Omental fat pad (tissue), 4 donors: ENCODE results near the gene FAM81B. TPM values are rescaled to one million over a fixed set of nuclear protein-coding genes. Genes with fewer than 3 reads are reported as not detected.

Experiments
- ATAC-seq: fragments of 150-250 bp; one replicate; pipeline ENCODE4 v1.9.1; 2016; ENCODE audit warnings: mild to moderate bottlenecking, moderate library complexity; ENCODE audit not compliant: low FRiP score
- DNase-seq: peaks from one replicate; pipeline ENCODE4 v3.0.0-alpha.2; 2019; ENCODE audit warnings: low spot score
- total RNA-seq, 4 donors: library from RNA; depleted of rRNA; stranded (reverse); fragments of >200 nt; gene quantifications; one replicate each; pipeline ENCODE4 v1.1.0, GENCODE V29; 2016
- TF ChIP-seq, protein P1 (sequence below), 3 donors: fragments of 450-650 bp; IDR thresholded peaks; one replicate each; pipeline ENCODE4 v1.5.1; 2016 to 2017; ENCODE audit warnings: antibody characterized with exemption in 3 of 3, mild to moderate bottlenecking in 3 of 3, moderate library complexity in 2 of 3

FAM81B gene
- total RNA-seq, 4 donors from 2014 or later, result 8.8 TPM; not detected in 3

GRCh38 chr5:95365302-95366095 lies 25.7 kb upstream of the FAM81B start:
- TF ChIP-seq, protein P1, sequence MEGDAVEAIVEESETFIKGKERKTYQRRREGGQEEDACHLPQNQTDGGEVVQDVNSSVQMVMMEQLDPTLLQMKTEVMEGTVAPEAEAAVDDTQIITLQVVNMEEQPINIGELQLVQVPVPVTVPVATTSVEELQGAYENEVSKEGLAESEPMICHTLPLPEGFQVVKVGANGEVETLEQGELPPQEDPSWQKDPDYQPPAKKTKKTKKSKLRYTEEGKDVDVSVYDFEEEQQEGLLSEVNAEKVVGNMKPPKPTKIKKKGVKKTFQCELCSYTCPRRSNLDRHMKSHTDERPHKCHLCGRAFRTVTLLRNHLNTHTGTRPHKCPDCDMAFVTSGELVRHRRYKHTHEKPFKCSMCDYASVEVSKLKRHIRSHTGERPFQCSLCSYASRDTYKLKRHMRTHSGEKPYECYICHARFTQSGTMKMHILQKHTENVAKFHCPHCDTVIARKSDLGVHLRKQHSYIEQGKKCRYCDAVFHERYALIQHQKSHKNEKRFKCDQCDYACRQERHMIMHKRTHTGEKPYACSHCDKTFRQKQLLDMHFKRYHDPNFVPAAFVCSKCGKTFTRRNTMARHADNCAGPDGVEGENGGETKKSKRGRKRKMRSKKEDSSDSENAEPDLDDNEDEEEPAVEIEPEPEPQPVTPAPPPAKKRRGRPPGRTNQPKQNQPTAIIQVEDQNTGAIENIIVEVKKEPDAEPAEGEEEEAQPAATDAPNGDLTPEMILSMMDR (IDR thresholded peaks at IDR 0.05), result no peak
- DNase-seq (no peak), ATAC-seq (no peak)

DNA sequence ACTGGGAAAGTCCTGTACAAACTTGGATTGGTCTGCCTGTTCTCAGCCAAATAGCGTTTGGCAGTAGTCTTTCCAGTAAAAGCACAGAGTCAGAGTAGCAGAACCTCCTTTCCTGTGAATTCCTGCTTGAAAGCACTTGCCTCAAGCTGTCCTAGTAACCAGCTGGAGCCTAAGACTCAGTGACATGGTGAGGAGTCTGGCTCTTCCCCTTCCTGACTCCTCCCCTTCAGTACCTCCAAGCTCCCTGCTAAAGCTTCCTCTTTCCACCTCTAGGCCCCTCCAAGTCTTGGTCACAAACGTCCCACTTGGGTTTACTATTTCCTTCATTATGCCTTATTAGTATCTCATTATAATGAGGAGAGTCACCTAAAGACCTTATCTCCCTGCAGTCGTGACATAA lies 21.4 kb upstream of the FAM81B start:
- TF ChIP-seq, protein P1 (IDR thresholded peaks at IDR 0.05), result no peak
- ATAC-seq, result no peak
- DNase-seq, result no peak

- no peak for DNase-seq
Observed at GRCh38 chr5:95374061-95374460, 17.1 kb upstream of the FAM81B start.

GRCh38 chr5:95375591-95375990 lies 15.6 kb upstream of the FAM81B start:
- ATAC-seq (no peak), DNase-seq (no peak)
- TF ChIP-seq, protein P1 (IDR thresholded peaks at IDR 0.05), result no peak

More at GRCh38 chr5:95374061-95374460, 17.1 kb upstream of the FAM81B start:
- TF ChIP-seq, protein P1 (IDR thresholded peaks at IDR 0.05), result no peak
- no peak for ATAC-seq

DNA sequence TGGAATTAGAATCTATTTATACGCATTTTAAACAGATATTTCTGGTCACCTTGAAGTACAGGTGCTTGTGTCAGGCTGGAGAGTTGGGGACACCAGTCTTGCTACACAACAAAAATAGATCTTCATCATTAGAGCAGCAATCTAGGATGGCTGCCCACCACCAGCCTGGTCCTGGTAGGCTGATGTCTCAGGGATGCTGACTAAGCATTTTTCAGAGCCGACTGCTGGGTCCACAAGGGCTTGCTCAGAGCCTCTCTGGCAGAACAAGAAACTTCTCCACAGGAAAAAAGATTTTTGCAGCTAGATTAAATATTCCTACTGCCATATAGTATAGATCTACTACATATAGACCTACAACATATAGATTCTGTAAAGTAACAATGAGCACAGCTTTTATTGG lies 12.0 kb upstream of the FAM81B start:
- no peak for ATAC-seq
- TF ChIP-seq, protein P1 (IDR thresholded peaks at IDR 0.05), result no peak
- DNase-seq, result no peak

DNA sequence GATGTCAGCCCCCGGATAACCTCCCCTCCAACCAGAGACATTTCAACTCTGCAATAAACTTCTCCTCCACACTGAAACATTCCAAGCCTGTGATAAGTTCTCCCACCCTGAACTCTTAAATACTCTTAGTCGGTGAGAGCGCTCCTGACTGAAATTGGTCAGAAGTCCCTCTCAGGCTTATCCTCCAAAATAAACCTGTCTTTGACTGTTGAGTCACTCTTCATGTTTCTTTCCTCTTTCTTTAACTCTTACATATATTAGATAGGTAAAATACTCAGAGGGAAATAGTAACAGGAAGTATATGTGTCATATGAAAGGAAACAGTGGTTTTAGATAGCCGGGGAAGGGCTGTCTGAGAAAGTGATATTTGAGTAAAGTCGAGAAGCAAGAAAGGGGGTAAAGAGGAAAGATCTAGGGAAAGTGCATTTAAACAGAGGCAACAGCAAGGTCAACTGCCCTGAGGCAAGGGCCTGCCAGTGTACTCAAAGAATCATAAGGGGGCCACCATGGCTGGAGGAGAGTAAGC lies 11.0 kb upstream of the FAM81B start:
- TF ChIP-seq, protein P1 (IDR thresholded peaks at IDR 0.05), result no peak
- ATAC-seq (no peak), DNase-seq (no peak)

GRCh38 chr5:95382801-95383200 lies 8.4 kb upstream of the FAM81B start:
- DNase-seq (no peak), ATAC-seq (no peak)
- TF ChIP-seq, protein P1 (IDR thresholded peaks at IDR 0.05), result no peak
